ENCODE results near the gene RERE.

Gene RERE

GRCh38 chr1:8365661-8366362 lies 451.6 kb downstream of the RERE start:
- no peak overlapping the region for H3K4me3 ChIP-seq (ENCODE audit: low read depth, low read length)
- TF ChIP-seq, protein P1, sequence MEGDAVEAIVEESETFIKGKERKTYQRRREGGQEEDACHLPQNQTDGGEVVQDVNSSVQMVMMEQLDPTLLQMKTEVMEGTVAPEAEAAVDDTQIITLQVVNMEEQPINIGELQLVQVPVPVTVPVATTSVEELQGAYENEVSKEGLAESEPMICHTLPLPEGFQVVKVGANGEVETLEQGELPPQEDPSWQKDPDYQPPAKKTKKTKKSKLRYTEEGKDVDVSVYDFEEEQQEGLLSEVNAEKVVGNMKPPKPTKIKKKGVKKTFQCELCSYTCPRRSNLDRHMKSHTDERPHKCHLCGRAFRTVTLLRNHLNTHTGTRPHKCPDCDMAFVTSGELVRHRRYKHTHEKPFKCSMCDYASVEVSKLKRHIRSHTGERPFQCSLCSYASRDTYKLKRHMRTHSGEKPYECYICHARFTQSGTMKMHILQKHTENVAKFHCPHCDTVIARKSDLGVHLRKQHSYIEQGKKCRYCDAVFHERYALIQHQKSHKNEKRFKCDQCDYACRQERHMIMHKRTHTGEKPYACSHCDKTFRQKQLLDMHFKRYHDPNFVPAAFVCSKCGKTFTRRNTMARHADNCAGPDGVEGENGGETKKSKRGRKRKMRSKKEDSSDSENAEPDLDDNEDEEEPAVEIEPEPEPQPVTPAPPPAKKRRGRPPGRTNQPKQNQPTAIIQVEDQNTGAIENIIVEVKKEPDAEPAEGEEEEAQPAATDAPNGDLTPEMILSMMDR (IDR thresholded peaks at IDR 0.05; ENCODE audit: control insufficient read depth, extremely low read depth, insufficient read depth), result no peak
- DNase-seq (ENCODE audit: low read depth), result no peak

DNA sequence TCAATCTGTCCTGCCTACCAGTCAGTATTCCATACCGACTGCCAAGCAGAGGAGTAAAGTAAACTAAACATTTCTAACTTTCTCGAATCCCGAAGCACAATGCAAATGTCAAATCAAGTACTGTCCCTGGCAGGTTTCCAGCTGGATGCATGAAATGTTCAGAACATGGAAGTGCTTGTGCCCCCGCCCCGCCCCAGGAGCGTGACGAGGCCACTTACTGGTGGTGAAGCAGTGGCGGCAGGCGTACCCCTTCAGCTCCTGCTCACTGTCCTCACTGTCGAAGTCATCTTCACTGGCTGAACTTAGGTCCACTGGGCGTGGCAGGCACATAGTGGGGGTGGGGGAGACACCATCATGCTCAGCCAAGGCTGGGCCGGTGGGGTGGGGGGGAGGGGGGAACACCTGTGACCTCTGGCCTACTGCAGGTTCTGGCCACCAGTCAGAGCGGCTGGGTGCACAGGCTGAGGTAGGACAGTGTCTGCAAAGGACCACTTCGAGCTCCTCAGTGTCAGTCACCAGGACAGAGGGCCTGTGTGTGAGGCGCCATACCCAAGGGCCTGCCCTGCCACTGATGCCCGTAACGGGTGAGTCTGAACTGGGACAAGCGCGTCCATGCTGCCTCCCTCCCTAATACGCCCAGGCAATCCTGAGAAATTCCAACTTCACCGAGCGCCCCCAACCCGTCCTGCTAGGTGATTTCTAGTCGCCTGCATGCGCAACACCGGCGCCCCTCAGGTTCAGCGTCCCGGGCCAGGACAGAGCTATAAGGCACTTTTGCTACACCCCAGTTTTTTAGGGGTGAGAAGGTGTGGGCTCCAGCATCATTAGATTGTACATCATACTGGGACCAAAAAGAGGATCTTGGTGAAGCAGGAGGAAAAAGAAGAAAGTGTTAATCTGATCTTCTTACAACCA lies 452.7 kb downstream of the RERE start:
- no peak overlapping the region for H3K4me3 ChIP-seq (ENCODE audit: low read depth, low read length)
- DNase-seq (ENCODE audit: low read depth), result no peak
- TF ChIP-seq, protein P1 (IDR thresholded peaks at IDR 0.05; ENCODE audit: control insufficient read depth, extremely low read depth, insufficient read depth), result no peak

DNA sequence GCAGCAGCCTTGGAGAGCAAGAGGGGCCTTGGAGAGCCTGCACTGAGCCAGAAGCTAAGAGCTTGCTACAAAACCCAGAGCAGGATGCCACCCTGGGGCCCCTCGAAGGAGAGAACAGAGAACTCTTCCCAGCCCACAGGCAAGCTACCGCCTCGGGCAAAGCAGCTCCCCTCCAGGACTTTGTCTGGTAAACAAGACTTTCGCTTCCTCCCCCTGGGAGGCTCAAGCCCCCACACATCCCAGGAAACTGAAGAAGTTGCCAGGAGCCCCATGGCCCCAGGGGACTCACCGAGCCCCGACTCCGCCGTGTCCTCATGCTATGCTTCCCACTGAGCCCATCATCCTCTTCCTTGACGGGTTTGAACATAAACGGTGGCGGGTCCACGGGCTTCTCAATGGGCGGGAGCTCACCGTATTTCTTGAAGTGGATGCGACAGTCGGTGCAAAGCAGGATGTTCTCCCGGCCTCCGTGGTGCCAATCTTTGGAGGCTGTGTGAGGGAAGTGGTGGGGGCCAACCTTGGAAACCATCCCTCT lies 453.6 kb downstream of the RERE start:
- no peak overlapping the region for H3K4me3 ChIP-seq (ENCODE audit: low read depth, low read length)
- no peak for DNase-seq (ENCODE audit: low read depth)
- TF ChIP-seq, protein P1 (IDR thresholded peaks at IDR 0.05; ENCODE audit: control insufficient read depth, extremely low read depth, insufficient read depth), result no peak

DNA sequence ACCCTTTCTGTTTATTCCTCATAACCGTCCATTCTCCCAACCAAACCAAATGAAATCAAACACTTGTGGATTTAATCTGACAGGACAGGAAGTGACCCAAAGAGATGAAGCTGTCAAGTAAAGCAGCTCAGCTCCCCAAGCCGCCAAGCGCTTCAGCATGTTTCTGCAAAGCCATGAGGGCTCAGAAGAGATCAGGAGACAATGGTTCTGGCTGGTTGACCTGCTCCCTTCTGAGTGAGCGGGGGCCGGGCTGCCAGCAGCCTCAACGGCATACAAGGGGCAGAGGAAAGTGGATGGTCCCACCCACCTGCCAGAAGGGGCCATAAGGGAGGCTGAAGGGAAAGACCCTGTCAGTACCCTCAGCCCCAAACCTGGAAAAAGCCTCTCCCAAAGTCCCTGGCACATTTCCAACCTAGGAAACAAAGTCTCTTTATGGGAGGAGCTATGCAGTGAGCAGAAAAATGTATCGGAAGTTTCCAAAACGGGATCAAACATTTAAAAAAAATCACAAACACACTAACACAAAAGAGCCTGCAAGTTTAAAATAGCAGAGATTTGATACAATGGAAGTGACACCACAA lies 454.2 kb downstream of the RERE start:
- TF ChIP-seq, protein P1 (IDR thresholded peaks at IDR 0.05; ENCODE audit: control insufficient read depth, extremely low read depth, insufficient read depth), result no peak
- H3K4me3 ChIP-seq (ENCODE audit: low read depth, low read length), result no peak overlapping the region
- DNase-seq (ENCODE audit: low read depth), result no peak

- TF ChIP-seq, protein P1 (IDR thresholded peaks at IDR 0.05; ENCODE audit: control insufficient read depth, extremely low read depth, insufficient read depth), result no peak
- no peak overlapping the region for H3K4me3 ChIP-seq (ENCODE audit: low read depth, low read length)
- no peak for DNase-seq (ENCODE audit: low read depth)
Observed at GRCh38 chr1:8362701-8363101, 454.7 kb downstream of the RERE start.

GRCh38 chr1:8361198-8361849 lies 456.1 kb downstream of the RERE start:
- DNase-seq (ENCODE audit: low read depth), result no peak
- TF ChIP-seq, protein P1 (IDR thresholded peaks at IDR 0.05; ENCODE audit: control insufficient read depth, extremely low read depth, insufficient read depth), result no peak
- no peak overlapping the region for H3K4me3 ChIP-seq (ENCODE audit: low read depth, low read length)
